HepG2 (cell line): ENCODE measurements around the gene NDRG2. TPM values are rescaled to one million over a fixed set of nuclear protein-coding genes. Genes with fewer than 3 reads are reported as not detected.

Experiments used
- AHR ChIP-seq: IDR thresholded peaks from 2 replicates; pipeline ENCODE4 v1.6.1; 2018; ENCODE audit warnings: missing genetic modification reagents, missing compliant biosample characterization
- AKAP8 ChIP-seq: sonication (generic); formaldehyde crosslinking; IDR thresholded peaks from 2 replicates; pipeline ENCODE4 v1.5.1; 2020; ENCODE audit warnings: mild to moderate bottlenecking, missing genetic modification reagents
- ATF7-NPFF ChIP-seq: sonication (generic); formaldehyde crosslinking; IDR thresholded peaks from 2 replicates; pipeline ENCODE4 v1.8.1; 2023; ENCODE audit warnings: mild to moderate bottlenecking, low read depth, missing genetic modification reagents, moderate library complexity
- CHD4 ChIP-seq: fragments of 200-600 bp; sonication (generic); IDR thresholded peaks from 2 replicates; pipeline ENCODE4 v1.7.0; 2017; ENCODE audit warnings: mild to moderate bottlenecking, low read length, borderline replicate concordance
- ELF4 ChIP-seq: sonication (generic); formaldehyde crosslinking; IDR thresholded peaks from 2 replicates; pipeline ENCODE4 v1.5.0; 2020; ENCODE audit warnings: missing genetic modification reagents, mild to moderate bottlenecking, moderate library complexity, borderline replicate concordance
- FOXP4 ChIP-seq: sonication (generic); formaldehyde crosslinking; IDR thresholded peaks from 2 replicates; pipeline ENCODE4 v1.4.0; 2020; ENCODE audit warnings: missing genetic modification reagents
- HES4 ChIP-seq: sonication (generic); formaldehyde crosslinking; IDR thresholded peaks from 2 replicates; pipeline ENCODE4 v1.9.0; 2021; ENCODE audit warnings: mild to moderate bottlenecking, missing genetic modification reagents, borderline replicate concordance
- MED1 ChIP-seq: sonication (generic); formaldehyde crosslinking; IDR thresholded peaks from 2 replicates; pipeline ENCODE4 v1.4.0; 2020; ENCODE audit warnings: missing genetic modification reagents
- NCOR1 ChIP-seq: fragments of 200-600 bp; sonication (generic); IDR thresholded peaks from 2 replicates; pipeline ENCODE4 v1.7.0; 2017; ENCODE audit warnings: antibody characterized with exemption, low read length, borderline replicate concordance
- NR2F1 ChIP-seq, 2 experiments: fragments of 450-650 bp in 1 of 2; formaldehyde crosslinking in 1 of 2; IDR thresholded peaks; 2 replicates each; pipeline versions ENCODE4 v1.5.0 to v1.6.1; 2016 to 2020; ENCODE audit warnings: mild to moderate bottlenecking in 1 of 2, missing compliant biosample characterization in 1 of 2, missing genetic modification reagents in 1 of 2, moderate library complexity in 1 of 2
- PRPF4 ChIP-seq: fragments of 200-400 bp; formaldehyde crosslinking; IDR thresholded peaks from 2 replicates; pipeline ENCODE4 v1.6.1; 2016; ENCODE audit warnings: low read length, low read depth; ENCODE audit not compliant: poor library complexity, severe bottlenecking
- RAD21 ChIP-seq: fragments of 450-650 bp; formaldehyde crosslinking; IDR thresholded peaks from 2 replicates; pipeline ENCODE4 v1.5.0; 2020; ENCODE audit warnings: mild to moderate bottlenecking
- SMARCE1 ChIP-seq: fragments of 450-650 bp; IDR thresholded peaks from 2 replicates; pipeline ENCODE4 v1.6.1; 2017; ENCODE audit warnings: borderline replicate concordance
- SRSF4 ChIP-seq: fragments of 200-400 bp; formaldehyde crosslinking; IDR thresholded peaks from one replicate; pipeline ENCODE4 v1.6.1; 2018; ENCODE audit warnings: mild to moderate bottlenecking, low read depth, low read length, moderate library complexity; ENCODE audit not compliant: poor library complexity, severe bottlenecking
- TCF7L2 ChIP-seq: IDR thresholded peaks from 2 replicates; pipeline ENCODE4 v1.6.1; 2011; ENCODE audit warnings: mild to moderate bottlenecking, low read depth, low read length, moderate library complexity
- ZNF17 ChIP-seq: sonication (generic); formaldehyde crosslinking; IDR thresholded peaks from 2 replicates; pipeline ENCODE4 v1.5.0; 2020; ENCODE audit warnings: mild to moderate bottlenecking, missing genetic modification reagents
- ZNF780A ChIP-seq: sonication (generic); formaldehyde crosslinking; IDR thresholded peaks from 2 replicates; pipeline ENCODE4 v1.8.0; 2022; ENCODE audit warnings: mild to moderate bottlenecking, missing genetic modification reagents, moderate library complexity
- polyA plus RNA-seq, 8 experiments: library from polyadenylated mRNA; depleted of rRNA in 3 of 8; stranded (reverse) in 7 of 8; unstranded in 1 of 8; fragments of >200 nt; fragmentation: Illumina TruSeq in 4 of 8; extraction: Trizol in 4 of 8; gene quantifications; 2 replicates each; pipeline versions ENCODE4 v1.2.1 to v1.2.3, GENCODE V29; 2011 to 2016; ENCODE audit warnings: low read depth in 4 of 8, missing spikeins in 1 of 8, mixed read lengths in 1 of 8; ENCODE audit not compliant: insufficient read depth in 1 of 8
- total RNA-seq, 5 experiments: library from RNA; depleted of rRNA; stranded (reverse); fragments of >200 nt; fragmentation: Illumina TruSeq; extraction: Trizol; gene quantifications; 2 replicates each; pipeline ENCODE4 v1.2.3, GENCODE V29; 2016; ENCODE audit warnings: low read depth in 1 of 5
- TF ChIP-seq, protein P1 (sequence below), 2 experiments: sonication (generic) in 1 of 2; formaldehyde crosslinking in 1 of 2; IDR thresholded peaks; 2 replicates each; pipeline versions ENCODE4 v1.6.1 to v1.9.0; 2014 to 2022; ENCODE audit warnings: antibody characterized with exemption in 1 of 2, borderline replicate concordance in 1 of 2, inconsistent platforms in 1 of 2, low read depth in 1 of 2, missing genetic modification reagents in 1 of 2
- TF ChIP-seq, protein P2 (sequence below): sonication (generic); formaldehyde crosslinking; IDR thresholded peaks from 2 replicates; pipeline ENCODE4 v1.4.0; 2020; ENCODE audit warnings: missing genetic modification reagents

NDRG2 gene
- total and polyA plus RNA-seq, 2 of the 13 experiments (the other 11 are each of a cell fraction or from before 2014, with no cell fraction given): 27.2 to 189 TPM

GRCh38 chr14:20970983-20971704 is 53.7 kb downstream of the NDRG2 start (continued):
- TF ChIP-seq ZNF17 (CRISPR knock-in tag) (no peak), ATF7-NPFF (CRISPR knock-in tag) (no peak), ZNF780A (no peak), RAD21 (CRISPR knock-in tag) (peak; percentile 81), AHR (CRISPR knock-in tag) (no peak), HES4 (no peak), AKAP8 (CRISPR knock-in tag) (no peak), PRPF4 (no peak), MED1 (peak; percentile 28), NCOR1 (no peak), FOXP4 (CRISPR knock-in tag) (peak; percentile 34; the same call in 1 of the 2 replicates), ELF4 (no peak; the same call in 1 of the 2 replicates), CHD4 (no peak; the same call in 1 of the 2 replicates), NR2F1 (CRISPR knock-in tag; IDR thresholded peaks at IDR 0.05) (no peak), TCF7L2 (no peak), SRSF4 (no peak), SMARCE1 (no peak)
- TF ChIP-seq, protein P1, sequence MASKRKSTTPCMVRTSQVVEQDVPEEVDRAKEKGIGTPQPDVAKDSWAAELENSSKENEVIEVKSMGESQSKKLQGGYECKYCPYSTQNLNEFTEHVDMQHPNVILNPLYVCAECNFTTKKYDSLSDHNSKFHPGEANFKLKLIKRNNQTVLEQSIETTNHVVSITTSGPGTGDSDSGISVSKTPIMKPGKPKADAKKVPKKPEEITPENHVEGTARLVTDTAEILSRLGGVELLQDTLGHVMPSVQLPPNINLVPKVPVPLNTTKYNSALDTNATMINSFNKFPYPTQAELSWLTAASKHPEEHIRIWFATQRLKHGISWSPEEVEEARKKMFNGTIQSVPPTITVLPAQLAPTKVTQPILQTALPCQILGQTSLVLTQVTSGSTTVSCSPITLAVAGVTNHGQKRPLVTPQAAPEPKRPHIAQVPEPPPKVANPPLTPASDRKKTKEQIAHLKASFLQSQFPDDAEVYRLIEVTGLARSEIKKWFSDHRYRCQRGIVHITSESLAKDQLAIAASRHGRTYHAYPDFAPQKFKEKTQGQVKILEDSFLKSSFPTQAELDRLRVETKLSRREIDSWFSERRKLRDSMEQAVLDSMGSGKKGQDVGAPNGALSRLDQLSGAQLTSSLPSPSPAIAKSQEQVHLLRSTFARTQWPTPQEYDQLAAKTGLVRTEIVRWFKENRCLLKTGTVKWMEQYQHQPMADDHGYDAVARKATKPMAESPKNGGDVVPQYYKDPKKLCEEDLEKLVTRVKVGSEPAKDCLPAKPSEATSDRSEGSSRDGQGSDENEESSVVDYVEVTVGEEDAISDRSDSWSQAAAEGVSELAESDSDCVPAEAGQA (IDR thresholded peaks at IDR 0.05; ENCODE audit: low read depth): no peak
- TF ChIP-seq, protein P1 (CRISPR knock-in tag; IDR thresholded peaks at IDR 0.05; ENCODE audit: borderline replicate concordance): no peak; the same call in 1 of the 2 replicates
- TF ChIP-seq, protein P2, sequence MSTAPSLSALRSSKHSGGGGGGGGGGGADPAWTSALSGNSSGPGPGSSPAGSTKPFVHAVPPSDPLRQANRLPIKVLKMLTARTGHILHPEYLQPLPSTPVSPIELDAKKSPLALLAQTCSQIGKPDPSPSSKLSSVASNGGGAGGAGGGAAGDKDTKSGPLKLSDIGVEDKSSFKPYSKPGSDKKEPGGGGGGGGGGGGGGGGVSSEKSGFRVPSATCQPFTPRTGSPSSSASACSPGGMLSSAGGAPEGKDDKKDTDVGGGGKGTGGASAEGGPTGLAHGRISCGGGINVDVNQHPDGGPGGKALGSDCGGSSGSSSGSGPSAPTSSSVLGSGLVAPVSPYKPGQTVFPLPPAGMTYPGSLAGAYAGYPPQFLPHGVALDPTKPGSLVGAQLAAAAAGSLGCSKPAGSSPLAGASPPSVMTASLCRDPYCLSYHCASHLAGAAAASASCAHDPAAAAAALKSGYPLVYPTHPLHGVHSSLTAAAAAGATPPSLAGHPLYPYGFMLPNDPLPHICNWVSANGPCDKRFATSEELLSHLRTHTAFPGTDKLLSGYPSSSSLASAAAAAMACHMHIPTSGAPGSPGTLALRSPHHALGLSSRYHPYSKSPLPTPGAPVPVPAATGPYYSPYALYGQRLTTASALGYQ: 0 out of 2 replicates have a peak, but pooled peaks have one; percentile 53
